Endothelial cell of umbilical vein (primary cell): ENCODE data around the gene FAM219B. TPM values are rescaled to one million over a fixed set of nuclear protein-coding genes. Genes with fewer than 3 reads are reported as not detected.

ENCODE experiments used
- BruUV-seq: library from RNA; stranded (reverse); fragments of 400-500 nt; replicated peaks from 2 replicates; lab custom pipeline; 2021; lab: Mats Ljungman, UMichigan
- CTCF ChIA-PET: fragments of 300-600, 350-600 bp; sonication (Branson Sonifier 250); formaldehyde crosslinking; loops from one replicate; lab custom pipeline; 2021; ENCODE audit warnings: antibody characterized with exemption, inconsistent platforms; lab: Charles Lee
- POLR2A ChIA-PET: fragments of 300-600, 350-600 bp; sonication (Branson Sonifier 250); formaldehyde crosslinking; loops from one replicate; lab custom pipeline; 2021; ENCODE audit warnings: antibody characterized with exemption, inconsistent platforms; lab: Charles Lee
- DNase-seq: peaks from one replicate; pipeline ENCODE4 v3.0.0-alpha.2; 2011; ENCODE audit warnings: low read depth, low spot score
- FAIRE-seq: peaks from 2 replicates; lab custom pipeline; 2011; peaks lifted over from hg19 to GRCh38; lab: Jason Lieb, UNC
- H2AFZ ChIP-seq: 2 replicates; pipeline ENCODE4 v1.6.0; 2012; ENCODE audit warnings: low read depth, low read length, control low read depth, inconsistent platforms
- H3K27ac ChIP-seq: 2 replicates; pipeline ENCODE4 v1.5.1; 2011; ENCODE audit warnings: low read depth, mild to moderate bottlenecking, control low read depth, low read length, moderate library complexity; ENCODE audit not compliant: insufficient read depth
- H3K27me3 ChIP-seq, 2 experiments: 2 replicates each; pipeline versions ENCODE4 v1.6.0 to v1.6.1; 2011; ENCODE audit warnings: low read length in 2 of 2, mixed read lengths in 1 of 2; ENCODE audit not compliant: control insufficient read depth in 2 of 2, insufficient read depth in 2 of 2
- H3K36me3 ChIP-seq, 2 experiments: 2 replicates in 1 of 2; 3 replicates in 1 of 2; pipeline ENCODE4 v1.5.1; 2011; ENCODE audit warnings: low read length in 2 of 2, mild to moderate bottlenecking in 1 of 2, moderate library complexity in 1 of 2; ENCODE audit not compliant: control insufficient read depth in 2 of 2, insufficient read depth in 2 of 2; ENCODE audit errors: extremely low read depth in 1 of 2
- H3K4me1 ChIP-seq: 3 replicates; pipeline ENCODE4 v1.5.1; 2011; ENCODE audit warnings: mild to moderate bottlenecking, low read length; ENCODE audit not compliant: control insufficient read depth, insufficient read depth; ENCODE audit errors: extremely low read depth
- H3K4me2 ChIP-seq: 2 replicates; pipeline ENCODE4 v1.6.1; 2011; ENCODE audit warnings: low read length, control low read depth, mixed read lengths; ENCODE audit not compliant: insufficient read depth
- H3K4me3 ChIP-seq, 3 experiments: fragments of 200-600 bp in 1 of 3; sonication (generic), shearing (Covaris generic) in 1 of 3; replicated peaks in 1 of 3; 2 replicates each; pipeline ENCODE4 v1.5.1; 2011 to 2016; ENCODE audit warnings: control low read depth in 3 of 3, low read length in 3 of 3, mild to moderate bottlenecking in 2 of 3, inconsistent platforms in 1 of 3, low read depth in 1 of 3, moderate library complexity in 1 of 3; ENCODE audit not compliant: insufficient read depth in 1 of 3
- H3K79me2 ChIP-seq: 2 replicates; pipeline ENCODE4 v1.6.0; 2012; ENCODE audit warnings: low read length, inconsistent platforms; ENCODE audit not compliant: control insufficient read depth, insufficient read depth
- H3K9ac ChIP-seq: replicated peaks from 2 replicates; pipeline ENCODE3; 2011; ENCODE audit warnings: low read length, control low read depth; ENCODE audit not compliant: insufficient read depth; ENCODE audit errors: extremely low read depth
- H3K9me1 ChIP-seq: replicated peaks from 3 replicates; pipeline ENCODE4 v1.6.0; 2011; ENCODE audit warnings: mild to moderate bottlenecking, low read length; ENCODE audit not compliant: control insufficient read depth, insufficient read depth; ENCODE audit errors: extremely low read depth
- H3K9me3 ChIP-seq: replicated peaks from 2 replicates; pipeline ENCODE4 v1.5.1; 2012; ENCODE audit warnings: low read length, inconsistent platforms; ENCODE audit not compliant: control insufficient read depth, insufficient read depth
- H4K20me1 ChIP-seq: replicated peaks from 2 replicates; pipeline ENCODE3; 2011; ENCODE audit warnings: mild to moderate bottlenecking, low read length; ENCODE audit not compliant: control insufficient read depth, insufficient read depth; ENCODE audit errors: extremely low read depth
- EZH2 ChIP-seq: IDR thresholded peaks from 2 replicates; pipeline ENCODE4 v1.6.1; 2012; ENCODE audit warnings: borderline replicate concordance, low read depth, mild to moderate bottlenecking, moderate library complexity, low read length, inconsistent platforms; ENCODE audit not compliant: severe bottlenecking
- FOS ChIP-seq: IDR thresholded peaks from 2 replicates; pipeline ENCODE4 v1.6.1; 2011; ENCODE audit warnings: mild to moderate bottlenecking, low read length, moderate library complexity, borderline replicate concordance; ENCODE audit not compliant: insufficient read depth
- GATA2 ChIP-seq: IDR thresholded peaks from 2 replicates; pipeline ENCODE4 v1.7.0; 2011; ENCODE audit warnings: low read depth, mild to moderate bottlenecking, moderate library complexity, mixed read lengths, low read length; ENCODE audit not compliant: insufficient read length, insufficient read depth
- JUN ChIP-seq: IDR thresholded peaks from 2 replicates; pipeline ENCODE4 v1.6.1; 2011; ENCODE audit warnings: borderline replicate concordance, low read depth; ENCODE audit not compliant: insufficient read length, insufficient read depth
- MAX ChIP-seq: IDR thresholded peaks from 2 replicates; pipeline ENCODE4 v1.6.1; 2011; ENCODE audit not compliant: insufficient read depth, insufficient read length
- MYC ChIP-seq: IDR thresholded peaks from one replicate; pipeline ENCODE4 v1.6.1; 2011; ENCODE audit warnings: mild to moderate bottlenecking, low read depth, low read length
- POLR2A ChIP-seq: IDR thresholded peaks from 2 replicates; pipeline ENCODE4 v1.6.1; 2012; ENCODE audit warnings: low read depth, mild to moderate bottlenecking, control low read depth, low read length
- POLR2AphosphoS5 ChIP-seq: IDR thresholded peaks from 2 replicates; pipeline ENCODE4 v1.6.1; 2012; ENCODE audit warnings: low read depth, mild to moderate bottlenecking, control low read depth, low read length, moderate library complexity; ENCODE audit not compliant: insufficient read depth
- dilution Hi-C: fragments of 300-500 bp; cut with MboI; formaldehyde crosslinking; loops from one replicate; pipeline ENCODE4 v1.15.0; 2019; ENCODE audit warnings: low sequenced_read_pairs; ENCODE audit not compliant: extremely low pct_ligation_motif_present
- intact Hi-C: fragments of 100-400 bp; cut with micrococcal nuclease; formaldehyde crosslinking; loops from one replicate; pipeline ENCODE4 v1.10.0; 2022
- polyA plus RNA-seq, 4 experiments: library from polyadenylated mRNA; depleted of rRNA in 3 of 4; stranded (reverse) in 3 of 4; unstranded in 1 of 4; fragments of >200 nt; gene quantifications; 2 replicates each; pipeline versions ENCODE4 v1.2.1 to v1.2.3, GENCODE V29; 2011 to 2012; ENCODE audit warnings: missing spikeins in 1 of 4
- total RNA-seq: library from RNA; stranded (reverse); gene quantifications from 2 replicates; pipeline ENCODE4 v1.2.3, GENCODE V29; 2021
- TF ChIP-seq, protein P1 (sequence below), 2 donors: IDR thresholded peaks; 1 replicate in 1 of 2; 2 replicates in 1 of 2; pipeline ENCODE4 v1.5.1; 2011; ENCODE audit warnings: low read length in 2 of 2, mild to moderate bottlenecking in 2 of 2, moderate library complexity in 2 of 2, control low read depth in 1 of 2, inconsistent platforms in 1 of 2, low read depth in 1 of 2; ENCODE audit not compliant: insufficient read depth in 1 of 2; ENCODE audit errors: extremely low read depth in 1 of 2

FAM219B gene
- total and polyA plus RNA-seq, 2 donors (not counting 3 experiments of a cell fraction or from before 2014, with no cell fraction given) = 57.7 to 73.0 TPM

DNA sequence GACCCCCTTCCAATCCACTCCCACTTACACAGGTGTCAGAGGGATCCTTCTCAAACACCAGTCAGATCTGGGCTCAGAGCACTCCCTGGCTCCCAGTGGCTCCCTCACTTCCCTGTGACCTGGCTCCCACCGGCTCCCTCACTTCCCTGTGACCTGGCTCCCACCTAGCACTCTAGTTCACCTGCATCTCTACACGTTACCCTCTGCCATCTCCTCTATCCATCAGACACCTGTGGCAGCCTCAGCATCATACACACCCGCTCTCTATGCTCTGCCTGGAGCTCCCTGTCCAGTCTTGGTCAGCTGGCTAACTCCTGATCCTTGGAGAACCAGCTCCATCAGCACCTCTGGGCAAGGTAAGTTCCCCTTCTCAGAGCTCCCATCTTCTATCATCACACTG, 44.4 kb upstream of the FAM219B start:
- Histone ChIP-seq H3K9ac (no peak overlapping the region), H3K36me3 (no peaks in the 10 kb centered on the region), H3K4me3 (no peak overlapping the region), H3K27me3 (no peaks in the 10 kb centered on the region), H3K4me2 (no peak overlapping the region), H3K9me3 (no peaks in the 10 kb centered on the region), H4K20me1 (no peaks in the 10 kb centered on the region), H2AFZ (no peak overlapping the region), H3K9me1 (no peaks in the 10 kb centered on the region), H3K4me1 (peaks cover 19% of the 10 kb centered on the region), H3K27ac (no peak overlapping the region), H3K79me2 (peaks cover 13% of the 10 kb centered on the region)
- ChIA-PET POLR2A (interaction anchor here (0.7 to 0.8 kb wide), 3 partner anchors 10 to 180 kb away, joined by 4 to 6 read pairs (median 4); no protein-coding TSS in a partner anchor), CTCF (interaction anchor here (0.5 to 5.4 kb wide), 38 partner anchors 8 to 578 kb away, joined by 3 to 210 read pairs (median 6); partner anchors contain the start of genes COX5A, CSK, FAM219B and PPCDC)
- FAIRE-seq (no peak), DNase-seq (no peak)
- intact Hi-C loops = loop anchor here (2.0 kb wide), 1 partner anchor 108 kb away; the partner anchor contains the start of gene ULK3
- BruUV-seq = no TSS peak
- TF ChIP-seq JUN = no peak
- TF ChIP-seq MAX = no peak
- TF ChIP-seq GATA2 = no peak
- TF ChIP-seq, protein P1, sequence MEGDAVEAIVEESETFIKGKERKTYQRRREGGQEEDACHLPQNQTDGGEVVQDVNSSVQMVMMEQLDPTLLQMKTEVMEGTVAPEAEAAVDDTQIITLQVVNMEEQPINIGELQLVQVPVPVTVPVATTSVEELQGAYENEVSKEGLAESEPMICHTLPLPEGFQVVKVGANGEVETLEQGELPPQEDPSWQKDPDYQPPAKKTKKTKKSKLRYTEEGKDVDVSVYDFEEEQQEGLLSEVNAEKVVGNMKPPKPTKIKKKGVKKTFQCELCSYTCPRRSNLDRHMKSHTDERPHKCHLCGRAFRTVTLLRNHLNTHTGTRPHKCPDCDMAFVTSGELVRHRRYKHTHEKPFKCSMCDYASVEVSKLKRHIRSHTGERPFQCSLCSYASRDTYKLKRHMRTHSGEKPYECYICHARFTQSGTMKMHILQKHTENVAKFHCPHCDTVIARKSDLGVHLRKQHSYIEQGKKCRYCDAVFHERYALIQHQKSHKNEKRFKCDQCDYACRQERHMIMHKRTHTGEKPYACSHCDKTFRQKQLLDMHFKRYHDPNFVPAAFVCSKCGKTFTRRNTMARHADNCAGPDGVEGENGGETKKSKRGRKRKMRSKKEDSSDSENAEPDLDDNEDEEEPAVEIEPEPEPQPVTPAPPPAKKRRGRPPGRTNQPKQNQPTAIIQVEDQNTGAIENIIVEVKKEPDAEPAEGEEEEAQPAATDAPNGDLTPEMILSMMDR (IDR thresholded peaks at IDR 0.05; ENCODE audit: extremely low read depth in 1 of 2, insufficient read depth in 1 of 2, low read depth in 1 of 2, low read length in 2 of 2) = no peak
- TF ChIP-seq FOS = no peak
- no peak for TF ChIP-seq EZH2
- no peak for TF ChIP-seq POLR2A
- no peak for TF ChIP-seq POLR2AphosphoS5
- TF ChIP-seq MYC = no peak
- dilution Hi-C loops = no loop called here
